IPS-18c (cell line): ENCODE results near the gene TPSAB1.
"Not testable (repeated sequence)": the region's sequence is repeated elsewhere in the genome, so short reads cannot be mapped to it uniquely, and the experiment has no call there.

Source experiments
- H3K4me3 ChIP-seq: 2 replicates; pipeline ENCODE4 v1.7.0; 2013; ENCODE audit warnings: low read depth, mild to moderate bottlenecking, low read length, moderate library complexity; ENCODE audit not compliant: insufficient read depth
- H3K9me3 ChIP-seq: one replicate; pipeline ENCODE4 v1.6.1; 2013; ENCODE audit warnings: mild to moderate bottlenecking, low read length, moderate library complexity; ENCODE audit not compliant: control insufficient read depth, insufficient read depth

TPSAB1 gene

DNA sequence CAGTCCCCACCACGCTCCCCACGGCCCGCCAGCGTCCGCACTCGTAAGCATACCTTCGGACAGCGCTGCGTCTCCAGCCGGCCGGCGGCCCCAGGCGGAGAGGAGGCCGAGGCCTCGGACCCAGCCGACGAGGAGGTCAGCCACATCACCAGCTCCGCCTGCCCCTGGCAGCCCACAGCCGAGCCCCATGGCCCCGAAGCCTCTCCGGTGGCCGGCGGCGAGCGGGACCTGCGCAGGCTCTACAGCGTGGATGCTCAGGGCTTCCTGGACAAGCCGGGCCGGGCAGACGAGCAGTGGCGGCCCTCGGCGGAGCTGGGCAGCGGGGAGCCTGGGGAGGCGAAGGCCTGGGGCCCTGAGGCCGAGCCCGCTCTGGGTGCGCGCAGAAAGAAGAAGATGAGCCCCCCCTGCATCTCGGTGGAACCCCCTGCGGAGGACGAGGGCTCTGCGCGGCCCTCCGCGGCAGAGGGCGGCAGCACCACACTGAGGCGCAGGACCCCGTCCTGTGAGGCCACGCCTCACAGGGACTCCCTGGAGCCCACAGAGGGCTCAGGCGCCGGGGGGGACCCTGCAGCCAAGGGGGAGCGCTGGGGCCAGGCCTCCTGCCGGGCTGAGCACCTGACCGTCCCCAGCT, 20.3 kb upstream of the TPSAB1 start:
- H3K9me3 ChIP-seq, result peaks cover under 1% of the 10 kb centered on the region
- no peak overlapping the region for H3K4me3 ChIP-seq

- Histone ChIP-seq H3K9me3 (peaks cover 2% of the 10 kb centered on the region), H3K4me3 (no peak overlapping the region)
Observed at GRCh38 chr16:1220841-1221627, 19.5 kb upstream of the TPSAB1 start.

DNA sequence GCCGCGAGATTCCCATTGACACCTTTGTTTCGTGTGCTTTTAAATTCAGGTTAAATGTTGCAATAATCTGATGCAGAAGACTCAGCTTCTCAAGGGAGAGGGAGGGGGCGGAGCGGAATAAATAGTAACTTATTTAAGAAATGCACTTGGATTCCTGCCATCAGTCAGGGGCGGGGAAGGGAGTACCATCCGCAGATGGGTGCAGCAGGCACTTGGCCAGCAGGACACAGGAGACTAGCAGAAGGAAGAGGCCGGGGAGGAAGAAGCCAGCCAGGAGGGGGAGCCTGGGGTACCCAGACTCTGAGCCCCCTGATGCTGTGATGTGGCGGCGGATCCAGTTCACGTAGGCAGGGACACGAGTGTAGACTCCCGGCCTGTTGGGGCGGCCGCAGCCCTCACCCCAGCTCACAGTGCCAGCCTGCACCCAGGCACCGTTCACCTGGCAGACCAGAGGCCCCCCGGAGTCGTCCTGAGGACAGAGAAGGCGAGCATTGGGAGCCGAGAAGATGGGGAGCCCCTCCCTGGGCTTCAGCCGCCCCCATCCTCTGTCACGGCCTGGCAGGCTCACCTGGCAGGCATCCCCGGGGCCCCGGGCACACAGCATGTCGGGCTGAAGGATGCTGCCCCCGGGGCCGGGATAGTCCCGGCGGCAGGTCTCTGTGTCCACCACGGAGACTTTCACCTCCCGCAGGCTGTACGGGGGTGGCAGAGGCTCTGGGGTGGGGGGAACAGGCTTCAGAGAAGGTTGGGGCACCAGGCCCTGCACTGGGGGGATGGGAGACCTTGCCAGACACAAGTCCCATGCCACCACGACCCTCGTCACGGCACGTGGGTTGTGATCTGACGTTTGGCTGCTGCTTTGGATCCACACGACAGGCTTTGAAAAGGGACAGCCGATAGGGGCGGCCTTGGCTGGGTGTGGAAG, 18.6 kb upstream of the TPSAB1 start:
- H3K9me3 ChIP-seq, result peaks cover 2% of the 10 kb centered on the region
- no peak overlapping the region for H3K4me3 ChIP-seq

- H3K4me3 ChIP-seq, result no peak overlapping the region
- H3K9me3 ChIP-seq, result peaks cover 2% of the 10 kb centered on the region
Observed at GRCh38 chr16:1222553-1223354, 17.8 kb upstream of the TPSAB1 start.

DNA sequence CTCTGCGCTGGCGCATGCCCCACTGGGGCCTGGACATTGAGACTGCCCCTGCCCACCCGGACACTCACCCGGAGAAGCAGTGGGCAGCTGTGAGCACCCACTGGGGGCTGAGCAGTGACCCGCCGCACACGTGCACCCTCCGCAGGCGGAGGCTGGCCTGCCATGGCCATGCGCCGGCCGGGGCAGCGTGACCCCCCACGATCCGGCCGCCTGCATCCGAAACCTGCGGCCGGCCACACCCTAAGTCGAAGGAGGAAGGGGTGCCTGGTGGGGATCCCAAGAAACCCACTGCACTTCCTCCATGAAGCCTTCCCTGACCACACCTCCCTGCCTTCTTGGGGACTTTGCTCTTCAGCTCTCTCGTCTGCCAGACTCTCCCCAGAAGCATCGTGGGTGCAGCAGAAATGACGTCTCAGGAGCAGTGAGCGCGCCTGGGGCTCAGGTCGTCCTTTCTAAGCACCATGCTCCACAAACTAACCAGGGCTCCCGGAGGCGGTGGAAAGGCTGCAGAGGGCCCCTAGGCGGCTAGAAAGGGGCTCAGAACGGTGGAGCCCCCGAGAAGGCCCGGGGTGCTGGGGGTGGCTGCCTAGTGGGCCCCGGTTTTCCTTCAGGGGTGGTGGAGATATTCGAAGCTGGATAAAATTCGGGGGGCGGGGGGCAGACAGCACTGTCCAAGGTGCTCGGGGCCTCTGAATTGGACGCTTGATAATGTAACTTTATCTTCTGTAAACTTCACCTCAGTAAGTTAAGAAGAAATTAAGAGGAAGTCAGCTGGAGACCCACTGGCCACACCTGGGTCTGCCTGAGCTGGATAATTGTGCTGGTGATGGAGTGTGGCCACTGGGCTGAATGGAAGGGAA, 16.9 kb upstream of the TPSAB1 start:
- no peak overlapping the region for H3K4me3 ChIP-seq
- H3K9me3 ChIP-seq, result peaks cover 2% of the 10 kb centered on the region

DNA sequence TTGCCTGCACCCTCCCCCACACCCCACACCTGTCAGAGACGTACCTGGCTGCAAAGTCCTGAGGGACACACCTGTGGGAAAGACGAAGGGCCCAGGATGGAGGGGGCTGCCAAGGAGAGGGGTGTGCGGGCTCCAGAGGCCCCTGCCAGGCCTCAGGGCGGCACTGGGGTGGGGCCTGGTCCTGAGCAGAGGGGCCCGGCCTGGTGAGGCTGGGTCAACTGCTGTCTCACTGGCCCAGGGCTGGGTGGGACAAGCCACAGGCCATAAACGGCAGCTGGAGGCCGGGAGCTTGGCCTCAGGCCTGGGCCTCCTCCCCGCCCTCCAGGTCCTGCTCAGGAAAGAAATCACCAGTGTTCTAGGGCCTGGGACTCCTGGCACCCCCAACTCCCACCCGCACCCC, 15.9 kb upstream of the TPSAB1 start:
- H3K4me3 ChIP-seq, result no peak overlapping the region
- peaks cover 2% of the 10 kb centered on the region for H3K9me3 ChIP-seq

DNA sequence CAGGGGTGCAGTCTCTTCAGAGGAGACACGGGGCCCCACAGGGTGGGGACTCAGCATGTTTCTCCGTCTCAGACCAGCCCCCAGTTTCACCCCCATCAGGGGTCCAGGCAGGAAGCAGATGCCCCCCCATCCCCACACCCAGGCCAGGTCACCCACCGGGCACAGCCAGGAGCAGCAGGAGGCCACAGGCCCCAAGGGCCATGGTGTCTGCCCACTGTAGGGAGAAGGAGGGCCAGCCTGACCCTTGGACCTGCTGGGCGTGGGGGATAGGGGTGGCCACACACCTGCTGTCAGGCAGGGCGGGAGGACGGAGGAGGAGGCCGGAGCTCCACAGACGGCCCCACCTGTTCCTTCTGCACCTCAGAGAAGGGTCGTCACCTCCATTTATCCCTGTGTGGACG, 15.5 kb upstream of the TPSAB1 start, which contains the start of gene TPSG1:
Gene TPSG1, minus strand, starts transcription at position 218 of the 401 bp plus-strand sequence. Its CDS starts 16 bp downstream, at position 202.
- Histone ChIP-seq H3K4me3 (no peak within 1 kb of the TSS), H3K9me3 (peaks cover 2% of the 10 kb centered on the region)

GRCh38 chr16:1225728-1226311, 14.7 kb upstream of the TPSAB1 start:
- H3K9me3 ChIP-seq, H3K4me3 ChIP-seq: not testable (repeated sequence)

DNA sequence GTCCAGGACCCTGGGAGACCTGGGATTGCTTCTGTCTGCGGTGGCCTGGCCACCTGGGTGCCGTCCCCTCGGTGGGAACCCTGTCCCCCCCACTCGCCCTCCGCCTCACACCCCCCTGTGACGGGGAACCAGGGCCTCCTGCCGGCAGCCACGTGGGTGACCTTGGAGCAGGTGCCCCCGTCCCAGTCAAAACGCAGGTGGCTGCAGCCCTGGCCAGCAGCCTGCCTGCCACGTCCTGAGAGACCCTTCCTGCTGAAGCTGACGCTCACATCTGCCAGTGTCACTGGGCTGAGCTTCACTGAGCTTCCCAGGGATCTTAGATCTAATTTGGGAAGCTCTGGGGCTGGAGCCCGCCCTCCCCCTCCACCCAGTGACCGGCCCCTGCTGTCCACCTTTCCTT, 13.8 kb upstream of the TPSAB1 start:
- not testable (repeated sequence) for H3K9me3 ChIP-seq, H3K4me3 ChIP-seq

GRCh38 chr16:1228227-1228626, 12.3 kb upstream of the TPSAB1 start:
- H3K4me3 ChIP-seq, H3K9me3 ChIP-seq: not testable (repeated sequence)

- not testable (repeated sequence) for H3K9me3 ChIP-seq, H3K4me3 ChIP-seq
Observed at GRCh38 chr16:1229476-1229875, 11.0 kb upstream of the TPSAB1 start.

DNA sequence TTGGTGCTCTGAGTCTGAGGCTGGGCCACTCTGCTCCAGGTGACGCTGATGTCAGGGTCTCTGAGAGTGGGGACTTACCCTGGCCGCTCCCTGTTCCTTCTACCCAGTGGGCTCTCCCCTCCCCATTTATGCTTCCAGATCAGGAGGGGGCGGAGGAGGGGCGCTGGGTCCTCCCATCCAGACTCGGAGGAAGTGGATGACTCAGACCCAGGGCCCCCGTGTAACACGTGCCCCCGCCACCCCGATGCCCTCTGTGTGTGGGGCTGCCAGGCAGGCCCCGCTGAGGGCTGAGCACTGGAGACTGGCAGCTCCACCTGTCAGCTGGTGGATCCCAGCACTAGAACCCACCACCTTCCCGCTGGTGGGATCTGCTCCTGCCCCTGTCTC, 10.4 kb upstream of the TPSAB1 start, which contains the start of gene TPSB2:
Gene TPSB2, minus strand, starts transcription at position 101 of the 387 bp plus-strand sequence. CDS start 233 bp downstream, outside the sequence.
- H3K4me3 ChIP-seq, H3K9me3 ChIP-seq: not testable (repeated sequence)

DNA sequence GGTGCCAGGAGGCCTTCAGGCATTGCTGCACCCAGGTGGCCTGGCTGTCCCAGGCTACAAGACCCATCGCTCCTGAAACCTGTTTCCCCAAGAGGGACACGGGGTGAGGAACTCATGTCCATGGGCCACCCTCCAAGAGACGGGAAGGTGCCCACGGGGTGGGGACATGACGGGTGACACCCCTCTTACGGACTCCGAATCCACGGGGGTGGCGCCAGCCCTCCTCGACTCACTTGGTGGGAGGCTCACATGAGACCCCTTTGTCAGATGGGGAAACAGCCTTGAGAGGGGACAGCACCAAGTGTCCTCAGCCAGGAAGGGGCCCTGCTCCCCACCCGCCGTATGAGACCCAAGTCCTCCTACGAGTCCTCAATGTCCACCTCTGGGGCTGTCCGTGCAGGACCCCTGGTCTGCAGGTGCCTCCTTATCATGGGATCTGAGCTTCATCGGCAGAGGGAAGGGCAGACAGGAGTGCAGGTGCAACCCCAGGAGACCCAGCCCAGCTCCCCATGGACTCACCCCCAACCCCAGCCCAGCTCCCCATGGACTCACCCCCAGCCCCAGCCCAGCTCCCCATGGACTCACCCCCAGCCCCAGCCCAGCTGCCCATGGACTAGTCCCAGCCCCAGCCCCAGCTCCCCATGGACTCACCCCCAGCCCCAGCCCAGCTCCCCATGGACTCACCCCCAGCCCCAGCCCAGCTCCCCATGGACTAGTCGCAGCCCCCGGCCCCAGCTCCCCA, 9.9 kb upstream of the TPSAB1 start:
- not testable (repeated sequence) for H3K4me3 ChIP-seq, H3K9me3 ChIP-seq

GRCh38 chr16:1231301-1231700, 9.2 kb upstream of the TPSAB1 start:
- not testable (repeated sequence) for H3K4me3 ChIP-seq, H3K9me3 ChIP-seq

- not testable (repeated sequence) for H3K4me3 ChIP-seq, H3K9me3 ChIP-seq
Observed at GRCh38 chr16:1232049-1232748, 8.3 kb upstream of the TPSAB1 start.
